Kidney (tissue), 14 donors: ENCODE results near the gene TSHZ2. TPM values are rescaled to one million over a fixed set of nuclear protein-coding genes. Genes with fewer than 3 reads are reported as not detected.
"Not testable (repeated sequence)": the region's sequence is repeated elsewhere in the genome, so short reads cannot be mapped to it uniquely, and the experiment has no call there.

Experiments used
- DNase-seq, 5 donors: peaks; one replicate each; pipeline ENCODE4 v3.0.0-alpha.2; 2013 to 2020
- FAIRE-seq: peaks from 2 replicates; lab custom pipeline; 2012; peaks lifted over from hg19 to GRCh38; lab: Jason Lieb, UNC
- H3K27ac ChIP-seq, 2 donors: one replicate each; pipeline ENCODE4 v1.7.0; 2013; ENCODE audit warnings: low read depth in 2 of 2, low read length in 2 of 2, inconsistent platforms in 1 of 2
- H3K27me3 ChIP-seq: one replicate; pipeline ENCODE4 v1.7.1; 2013; ENCODE audit warnings: low read length, inconsistent platforms; ENCODE audit not compliant: control insufficient read depth, insufficient read depth
- H3K36me3 ChIP-seq, 3 donors: one replicate each; pipeline versions ENCODE4 v1.7.0 to v1.7.1; 2013; ENCODE audit warnings: low read length in 3 of 3, control low read depth in 1 of 3, inconsistent platforms in 1 of 3; ENCODE audit not compliant: insufficient read depth in 3 of 3, control insufficient read depth in 2 of 3
- H3K4me1 ChIP-seq, 3 donors: one replicate each; pipeline versions ENCODE4 v1.7.0 to v1.7.1; 2013; ENCODE audit warnings: low read length in 3 of 3, inconsistent platforms in 1 of 3, low read depth in 1 of 3; ENCODE audit not compliant: control insufficient read depth in 2 of 3, insufficient read depth in 2 of 3
- H3K4me3 ChIP-seq, 3 donors: one replicate each; pipeline versions ENCODE4 v1.7.0 to v1.8.1; 2013; ENCODE audit warnings: low read length in 3 of 3, control low read depth in 1 of 3, inconsistent platforms in 1 of 3
- H3K9ac ChIP-seq, 3 donors: one replicate each; pipeline versions ENCODE4 v1.7.0 to v1.7.1; 2013; ENCODE audit warnings: low read length in 3 of 3, control low read depth in 1 of 3, inconsistent platforms in 1 of 3
- H3K9me3 ChIP-seq, 3 donors: one replicate each; pipeline versions ENCODE4 v1.7.0 to v1.7.1; 2013; ENCODE audit warnings: low read length in 3 of 3, control low read depth in 1 of 3, inconsistent platforms in 1 of 3; ENCODE audit not compliant: control insufficient read depth in 2 of 3, insufficient read depth in 1 of 3
- CTCF ChIP-seq: IDR thresholded peaks from 3 replicates; pipeline ENCODE4 v1.5.1; 2012; ENCODE audit warnings: mild to moderate bottlenecking, moderate library complexity, borderline replicate concordance; ENCODE audit not compliant: insufficient read depth; ENCODE audit errors: extremely low read depth
- intact Hi-C: fragments of 100-400 bp; cut with DNase I; formaldehyde crosslinking; loops from one replicate; pipeline ENCODE4 v1.11.1; 2022
- polyA plus RNA-seq: library from polyadenylated mRNA; stranded (reverse); fragments of 350-450 nt; fragmentation: Illumina TruSeq; extraction: RNeasy Lipid Tissue Mini Kit (QIAGEN cat#74804); gene quantifications from one replicate; pipeline ENCODE4 v1.2.3, GENCODE V29; 2014; ENCODE audit warnings: low read depth, low replicate concordance; ENCODE audit not compliant: insufficient read depth
- total RNA-seq: library from RNA; stranded (reverse); fragmentation: NEBNext Ultra II Directional; extraction: Animal tissue kit (Norgen Biotek cat#: 25700); gene quantifications from one replicate; pipeline ENCODE4 v1.2.1, GENCODE V29; 2021
- donor health status: control.
- donor health status: control.
- donor health status: control.
- donor health status: control.
- donor health status: control.
- donor health status: DM: yes; HTN: yes; CAD: no.
- donor health status: Normal renal cell carcinoma (clear cell type).

Gene TSHZ2
- total and polyA plus RNA-seq, 2 donors from 2014 or later: 0.86 to 15.5 TPM

GRCh38 chr20:53517146-53517545 is 545.0 kb downstream of the TSHZ2 start:
- H3K4me1 ChIP-seq: no peaks in the 10 kb centered on the region
- H3K9me3 ChIP-seq: no peaks in the 10 kb centered on the region
- DNase-seq (peak in 1 of 5 donors; percentile 76), FAIRE-seq (no peak)
- H3K4me3 ChIP-seq: peak overlapping the region in 2 of 3 donors; percentile 24 to 30
- H3K27me3 ChIP-seq: no peaks in the 10 kb centered on the region
- H3K9ac ChIP-seq: no peak overlapping the region
- intact Hi-C loops: no loop called here
- no peak overlapping the region for H3K27ac ChIP-seq
- TF ChIP-seq CTCF: no peak
- no peaks in the 10 kb centered on the region for H3K36me3 ChIP-seq

- H3K27me3 ChIP-seq, H3K9me3 ChIP-seq, H3K36me3 ChIP-seq, H3K4me3 ChIP-seq, H3K27ac ChIP-seq, H3K4me1 ChIP-seq, intact Hi-C loops, FAIRE-seq, DNase-seq, H3K9ac ChIP-seq: not testable (repeated sequence)
Observed at GRCh38 chr20:53521421-53521820, 549.3 kb downstream of the TSHZ2 start.

GRCh38 chr20:53522026-53522425 is 549.9 kb downstream of the TSHZ2 start:
- Histone ChIP-seq H3K27me3 (no peaks in the 10 kb centered on the region), H3K9ac (no peak overlapping the region), H3K9me3 (no peaks in the 10 kb centered on the region), H3K36me3 (no peaks in the 10 kb centered on the region), H3K27ac (no peak overlapping the region), H3K4me3 (no peak overlapping the region), H3K4me1 (no peaks in the 10 kb centered on the region)
- intact Hi-C loops: no loop called here
- no peak for TF ChIP-seq CTCF
- no peak for FAIRE-seq
- DNase-seq: no peak

- Histone ChIP-seq H3K27me3 (no peaks in the 10 kb centered on the region), H3K4me3 (no peak overlapping the region), H3K27ac (no peak overlapping the region), H3K9me3 (no peaks in the 10 kb centered on the region), H3K9ac (no peak overlapping the region), H3K36me3 (no peaks in the 10 kb centered on the region), H3K4me1 (no peaks in the 10 kb centered on the region)
- DNase-seq (no peak), FAIRE-seq (no peak)
- TF ChIP-seq CTCF: no peak
- intact Hi-C loops: no loop called here
Observed at GRCh38 chr20:53522696-53523095, 550.5 kb downstream of the TSHZ2 start.

GRCh38 chr20:53523615-53524014 is 551.5 kb downstream of the TSHZ2 start:
- H3K27me3 ChIP-seq, intact Hi-C loops, FAIRE-seq, H3K4me3 ChIP-seq, H3K9ac ChIP-seq, H3K27ac ChIP-seq, H3K36me3 ChIP-seq, DNase-seq, H3K4me1 ChIP-seq, H3K9me3 ChIP-seq: not testable (repeated sequence)
